ENCODE data around the gene CROCC2. TPM values are rescaled to one million over a fixed set of nuclear protein-coding genes. Genes with fewer than 3 reads are reported as not detected.
A peak's percentile ranks its signal among the peaks of the same experiment; 100 is the strongest.

CROCC2 gene
- total and polyA plus RNA-seq, 10 of the 15 experiments (the other 5 are each of a cell fraction or from before 2014, with no cell fraction given), result not detected

DNA sequence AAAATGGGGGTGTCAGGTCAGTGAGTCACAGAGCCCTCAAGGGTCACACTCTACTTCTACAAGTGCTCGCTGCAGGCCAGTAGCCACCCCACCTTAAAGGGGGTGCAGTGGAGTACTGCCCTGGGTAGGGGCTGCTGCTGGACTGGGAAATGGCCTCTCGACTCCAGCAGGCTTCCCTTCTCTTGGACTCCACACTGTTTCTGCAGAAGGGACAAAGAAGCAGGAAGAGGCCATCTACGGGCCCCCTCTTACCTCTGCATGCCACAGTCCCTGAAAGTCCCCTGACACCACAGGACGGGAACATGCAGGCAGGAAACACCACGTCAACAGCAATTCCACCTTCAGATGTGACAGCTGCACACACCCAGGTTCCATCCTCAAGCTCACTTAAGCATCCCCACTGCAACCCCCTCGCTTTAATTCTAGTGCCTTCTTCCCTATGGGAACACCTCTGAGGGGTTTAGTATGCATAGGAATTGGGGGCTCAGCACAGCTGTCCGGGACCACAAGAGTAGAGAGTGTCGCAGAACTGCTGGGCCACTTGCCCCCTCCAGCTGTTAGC is 114.6 kb downstream of the CROCC2 start (continued):
- TF ChIP-seq, protein P1, sequence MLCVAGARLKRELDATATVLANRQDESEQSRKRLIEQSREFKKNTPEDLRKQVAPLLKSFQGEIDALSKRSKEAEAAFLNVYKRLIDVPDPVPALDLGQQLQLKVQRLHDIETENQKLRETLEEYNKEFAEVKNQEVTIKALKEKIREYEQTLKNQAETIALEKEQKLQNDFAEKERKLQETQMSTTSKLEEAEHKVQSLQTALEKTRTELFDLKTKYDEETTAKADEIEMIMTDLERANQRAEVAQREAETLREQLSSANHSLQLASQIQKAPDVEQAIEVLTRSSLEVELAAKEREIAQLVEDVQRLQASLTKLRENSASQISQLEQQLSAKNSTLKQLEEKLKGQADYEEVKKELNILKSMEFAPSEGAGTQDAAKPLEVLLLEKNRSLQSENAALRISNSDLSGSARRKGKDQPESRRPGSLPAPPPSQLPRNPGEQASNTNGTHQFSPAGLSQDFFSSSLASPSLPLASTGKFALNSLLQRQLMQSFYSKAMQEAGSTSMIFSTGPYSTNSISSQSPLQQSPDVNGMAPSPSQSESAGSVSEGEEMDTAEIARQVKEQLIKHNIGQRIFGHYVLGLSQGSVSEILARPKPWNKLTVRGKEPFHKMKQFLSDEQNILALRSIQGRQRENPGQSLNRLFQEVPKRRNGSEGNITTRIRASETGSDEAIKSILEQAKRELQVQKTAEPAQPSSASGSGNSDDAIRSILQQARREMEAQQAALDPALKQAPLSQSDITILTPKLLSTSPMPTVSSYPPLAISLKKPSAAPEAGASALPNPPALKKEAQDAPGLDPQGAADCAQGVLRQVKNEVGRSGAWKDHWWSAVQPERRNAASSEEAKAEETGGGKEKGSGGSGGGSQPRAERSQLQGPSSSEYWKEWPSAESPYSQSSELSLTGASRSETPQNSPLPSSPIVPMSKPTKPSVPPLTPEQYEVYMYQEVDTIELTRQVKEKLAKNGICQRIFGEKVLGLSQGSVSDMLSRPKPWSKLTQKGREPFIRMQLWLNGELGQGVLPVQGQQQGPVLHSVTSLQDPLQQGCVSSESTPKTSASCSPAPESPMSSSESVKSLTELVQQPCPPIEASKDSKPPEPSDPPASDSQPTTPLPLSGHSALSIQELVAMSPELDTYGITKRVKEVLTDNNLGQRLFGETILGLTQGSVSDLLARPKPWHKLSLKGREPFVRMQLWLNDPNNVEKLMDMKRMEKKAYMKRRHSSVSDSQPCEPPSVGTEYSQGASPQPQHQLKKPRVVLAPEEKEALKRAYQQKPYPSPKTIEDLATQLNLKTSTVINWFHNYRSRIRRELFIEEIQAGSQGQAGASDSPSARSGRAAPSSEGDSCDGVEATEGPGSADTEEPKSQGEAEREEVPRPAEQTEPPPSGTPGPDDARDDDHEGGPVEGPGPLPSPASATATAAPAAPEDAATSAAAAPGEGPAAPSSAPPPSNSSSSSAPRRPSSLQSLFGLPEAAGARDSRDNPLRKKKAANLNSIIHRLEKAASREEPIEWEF (IDR thresholded peaks at IDR 0.05; ENCODE audit: insufficient replicate concordance, low read depth, low read length), result no peak
- TF ChIP-seq TBL1XR1 (IDR thresholded peaks at IDR 0.05; ENCODE audit: low read depth, low read length) (no peak), YBX1 (IDR thresholded peaks at IDR 0.05) (no peak)

DNA sequence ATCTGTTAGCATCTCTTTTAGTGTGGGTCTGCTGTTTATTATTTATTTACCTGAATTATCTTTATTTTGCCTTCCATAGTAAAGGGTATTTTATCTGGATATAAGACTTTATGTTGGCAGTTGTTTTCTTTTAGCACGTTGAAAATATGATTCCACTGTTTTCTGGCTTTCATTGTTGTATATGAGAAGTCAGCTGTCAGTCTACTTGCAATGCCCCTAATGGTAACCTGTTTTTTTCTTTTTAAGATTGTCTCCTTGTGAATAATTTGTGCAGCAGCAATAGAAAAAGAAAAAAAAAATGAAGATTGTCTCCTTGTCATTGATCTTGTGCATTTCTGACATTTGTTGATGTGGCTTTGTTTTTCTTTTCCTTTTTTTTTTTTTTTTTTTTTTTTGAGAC is 119.5 kb downstream of the CROCC2 start:
- Histone ChIP-seq H3K9ac (ENCODE audit: control insufficient read depth, insufficient read depth, low read length) (no peak overlapping the region), H3K4me2 (ENCODE audit: control insufficient read depth, insufficient read depth) (no peak overlapping the region), H2AFZ (ENCODE audit: control insufficient read depth, low read depth, low read length) (no peak overlapping the region), H3K4me3 (no peak overlapping the region), H3K36me3 (ENCODE audit: control insufficient read depth in 2 of 2, insufficient read depth in 2 of 2, low read length in 1 of 2) (no peaks in the 10 kb centered on the region), H3K27me3 (replicated peaks in 1 of 2; ENCODE audit: control insufficient read depth in 2 of 2, insufficient read depth in 2 of 2, low read length in 1 of 2) (no peaks in the 10 kb centered on the region; a peak in 2 of 4 replicates), H3K4me1 (ENCODE audit: control insufficient read depth, insufficient read depth, low read length) (peaks cover 3% of the 10 kb centered on the region), H3K27ac (ENCODE audit: control insufficient read depth, insufficient read depth) (no peak overlapping the region), H3K79me2 (ENCODE audit: control insufficient read depth, insufficient read depth, low read length) (no peaks in the 10 kb centered on the region), H3K9me3 (replicated peaks; ENCODE audit: control insufficient read depth, insufficient read depth, low read length) (peaks cover 7% of the 10 kb centered on the region; the same call in 2 of the 3 replicates), H4K20me1 (ENCODE audit: control insufficient read depth, insufficient read depth) (no peaks in the 10 kb centered on the region)
- ChIA-PET RAD21 (ENCODE audit: unreplicated experiment) (no interaction called here), SMC1A (ENCODE audit: uncharacterized antibody, unreplicated experiment) (no interaction called here), POLR2A (interaction anchor here (0.6 kb wide), 1 partner anchor 893 kb away, joined by 4 read pairs; no protein-coding TSS in a partner anchor), CTCF (no interaction called here)
- ATAC-seq (no peak), FAIRE-seq (no peak), DNase-seq (ENCODE audit: low read depth, low spot score) (no peak)
- intact Hi-C loops (cut with micrococcal nuclease; ENCODE audit: unreplicated experiment) (no loop called here), in situ Hi-C loops (cut with MboI) (no loop called here)
- TF ChIP-seq LARP7 (IDR thresholded peaks at IDR 0.05) (no peak), CBX5 (IDR thresholded peaks at IDR 0.05; ENCODE audit: low read depth) (peak; percentile 92)
- 92% methylated on average over 1 of the region's 1 CpG for WGBS (ENCODE audit: insufficient coverage, insufficient replicate concordance, low lambda C conversion rate, missing lambda C conversion rate)
- no TSS peak for BruUV-seq (replicated peaks)

Data from GM12878 (cell line).